HEK293 (cell line): Measurements from ENCODE around the gene SECTM1.
A peak's percentile ranks its signal among the peaks of the same experiment; 100 is the strongest.

Source experiments
- CTCF ChIA-PET: fragments of 350-600 bp; formaldehyde crosslinking; extraction: SDS; loops from one replicate; lab custom pipeline; 2021; ENCODE audit warnings: antibody characterized with exemption; lab: Yijun Ruan, JAX
- POLR2A ChIA-PET: fragments of 300-600 bp; formaldehyde crosslinking; extraction: SDS; loops from one replicate; lab custom pipeline; 2020; ENCODE audit warnings: antibody characterized with exemption, inconsistent platforms; lab: Yijun Ruan, JAX
- H3K27ac ChIP-seq: fragments of 200-500 bp; sonication (Bioruptor generic); 2 replicates; pipeline ENCODE4 v1.5.1; 2014; ENCODE audit warnings: low read depth, low read length, control low read depth, inconsistent platforms; ENCODE audit errors: extremely low read depth
- H3K36me3 ChIP-seq, 2 experiments: fragments of 200-500 bp in 1 of 2; sonication (Bioruptor generic) in 1 of 2; 1 replicate in 1 of 2; 2 replicates in 1 of 2; pipeline ENCODE4 v1.5.1; 2014 to 2017; ENCODE audit warnings: inconsistent platforms in 2 of 2, low read length in 2 of 2; ENCODE audit not compliant: control insufficient read depth in 2 of 2, insufficient read depth in 1 of 2
- H3K4me1 ChIP-seq: fragments of 200-500 bp; sonication (Bioruptor generic); 2 replicates; pipeline ENCODE4 v1.5.1; 2014; ENCODE audit warnings: mild to moderate bottlenecking, low read length, inconsistent platforms; ENCODE audit not compliant: control insufficient read depth, insufficient read depth
- H3K4me3 ChIP-seq: 2 replicates; pipeline ENCODE4 v1.5.1; 2011; ENCODE audit warnings: low read depth, mild to moderate bottlenecking, control low read depth, low read length, moderate library complexity
- H3K9me3 ChIP-seq: fragments of 200-500 bp; sonication (Bioruptor generic); 2 replicates; pipeline ENCODE4 v1.5.1; 2014; ENCODE audit warnings: low read depth, low read length, inconsistent platforms; ENCODE audit not compliant: control insufficient read depth, insufficient read depth
- BCL11A ChIP-seq: fragments of 450-650 bp; formaldehyde crosslinking; IDR thresholded peaks from 2 replicates; pipeline ENCODE4 v1.5.1; 2016; ENCODE audit warnings: low read depth, missing biosample characterization, missing genetic modification characterization
- HOXA7 ChIP-seq: sonication (generic); formaldehyde crosslinking; IDR thresholded peaks from 2 replicates; pipeline ENCODE4 v1.8.1; 2022; ENCODE audit warnings: missing genetic modification reagents, borderline replicate concordance
- KLF9 ChIP-seq: fragments of 450-650 bp; formaldehyde crosslinking; IDR thresholded peaks from 2 replicates; pipeline ENCODE4 v1.5.1; 2016; ENCODE audit warnings: missing biosample characterization, missing genetic modification characterization, low read depth
- SALL2 ChIP-seq: fragments of 450-650 bp; formaldehyde crosslinking; IDR thresholded peaks from 2 replicates; pipeline ENCODE4 v1.5.0; 2017; ENCODE audit warnings: missing biosample characterization, mild to moderate bottlenecking, missing genetic modification characterization, borderline replicate concordance
- ZBTB1 ChIP-seq: fragments of 450-650 bp; formaldehyde crosslinking; IDR thresholded peaks from 2 replicates; pipeline ENCODE4 v1.5.1; 2016; ENCODE audit warnings: missing biosample characterization, missing genetic modification characterization
- ZBTB49 ChIP-seq: fragments of 450-650 bp; formaldehyde crosslinking; IDR thresholded peaks from 2 replicates; pipeline ENCODE4 v1.5.1; 2016; ENCODE audit warnings: missing biosample characterization, missing genetic modification characterization, low read depth
- ZFHX2 ChIP-seq: fragments of 450-650 bp; formaldehyde crosslinking; conservative IDR thresholded peaks from 2 replicates; pipeline ENCODE4 v1.5.1; 2016; ENCODE audit warnings: missing biosample characterization, missing genetic modification characterization
- ZNF10 ChIP-seq: fragments of 450-650 bp; formaldehyde crosslinking; IDR thresholded peaks from 2 replicates; pipeline ENCODE4 v1.5.1; 2017; ENCODE audit warnings: missing biosample characterization, missing genetic modification characterization
- ZNF138 ChIP-seq: fragments of 450-650 bp; formaldehyde crosslinking; IDR thresholded peaks from 2 replicates; pipeline ENCODE4 v1.5.1; 2016; ENCODE audit warnings: missing biosample characterization, missing genetic modification characterization, borderline replicate concordance
- ZNF274 ChIP-seq, 2 experiments: fragments of 200-500 bp in 1 of 2; fragments of 450-650 bp in 1 of 2; sonication (Bioruptor generic) in 1 of 2; formaldehyde crosslinking in 1 of 2; IDR thresholded peaks; 2 replicates each; pipeline versions ENCODE4 v1.5.1 to v1.6.1; 2014 to 2016; ENCODE audit warnings: borderline replicate concordance in 1 of 2, inconsistent platforms in 1 of 2, low read length in 1 of 2, missing biosample characterization in 1 of 2, missing genetic modification characterization in 1 of 2
- ZNF280D ChIP-seq: fragments of 450-650 bp; formaldehyde crosslinking; IDR thresholded peaks from 2 replicates; pipeline ENCODE4 v1.5.1; 2016; ENCODE audit warnings: missing biosample characterization, missing genetic modification characterization
- ZNF324 ChIP-seq: fragments of 450-650 bp; formaldehyde crosslinking; IDR thresholded peaks from 2 replicates; pipeline ENCODE4 v1.5.1; 2016; ENCODE audit warnings: missing biosample characterization, missing genetic modification characterization
- ZNF341 ChIP-seq: fragments of 450-650 bp; formaldehyde crosslinking; IDR thresholded peaks from 2 replicates; pipeline ENCODE4; 2016; ENCODE audit warnings: low read depth, missing biosample characterization, missing genetic modification characterization
- ZNF354C ChIP-seq: fragments of 450-650 bp; formaldehyde crosslinking; IDR thresholded peaks from 2 replicates; pipeline ENCODE4 v1.5.1; 2016; ENCODE audit warnings: missing biosample characterization, missing genetic modification characterization, low read depth, borderline replicate concordance
- ZNF404 ChIP-seq: fragments of 450-650 bp; formaldehyde crosslinking; IDR thresholded peaks from 2 replicates; pipeline ENCODE4 v1.5.1; 2017; ENCODE audit warnings: missing biosample characterization, missing genetic modification characterization
- ZNF416 ChIP-seq: fragments of 450-650 bp; formaldehyde crosslinking; IDR thresholded peaks from 2 replicates; pipeline ENCODE4 v1.5.1; 2016; ENCODE audit warnings: missing biosample characterization, missing genetic modification characterization
- ZNF521 ChIP-seq: fragments of 450-650 bp; formaldehyde crosslinking; IDR thresholded peaks from 2 replicates; pipeline ENCODE4 v1.5.1; 2017; ENCODE audit warnings: missing biosample characterization, mild to moderate bottlenecking, missing genetic modification characterization
- ZNF549 ChIP-seq: fragments of 450-650 bp; IDR thresholded peaks from 2 replicates; pipeline ENCODE4 v1.5.1; 2018; ENCODE audit warnings: missing biosample characterization, missing genetic modification characterization, mild to moderate bottlenecking, inconsistent platforms, moderate library complexity
- ZNF610 ChIP-seq: fragments of 450-650 bp; formaldehyde crosslinking; IDR thresholded peaks from 2 replicates; pipeline ENCODE4 v1.5.1; 2016; ENCODE audit warnings: missing biosample characterization, missing genetic modification characterization, borderline replicate concordance
- ZNF629 ChIP-seq: fragments of 450-650 bp; formaldehyde crosslinking; IDR thresholded peaks from 2 replicates; pipeline ENCODE4 v1.5.1; 2017; ENCODE audit warnings: missing biosample characterization, missing genetic modification characterization
- ZNF707 ChIP-seq: fragments of 450-650 bp; formaldehyde crosslinking; IDR thresholded peaks from 2 replicates; pipeline ENCODE4 v1.5.1; 2016; ENCODE audit warnings: missing biosample characterization, missing genetic modification characterization
- ZNF837 ChIP-seq: fragments of 450-650 bp; formaldehyde crosslinking; IDR thresholded peaks from 2 replicates; pipeline ENCODE4 v1.5.1; 2016; ENCODE audit warnings: missing biosample characterization, missing genetic modification characterization
- TF ChIP-seq, protein P1 (sequence below): fragments of 450-650 bp; formaldehyde crosslinking; IDR thresholded peaks from 2 replicates; pipeline ENCODE4 v1.5.1; 2016; ENCODE audit warnings: missing biosample characterization, missing genetic modification characterization
- TF ChIP-seq, protein P2 (sequence below): fragments of 450-650 bp; formaldehyde crosslinking; IDR thresholded peaks from 2 replicates; pipeline ENCODE4 v1.5.1; 2016; ENCODE audit warnings: missing biosample characterization, missing genetic modification characterization

SECTM1 gene

DNA sequence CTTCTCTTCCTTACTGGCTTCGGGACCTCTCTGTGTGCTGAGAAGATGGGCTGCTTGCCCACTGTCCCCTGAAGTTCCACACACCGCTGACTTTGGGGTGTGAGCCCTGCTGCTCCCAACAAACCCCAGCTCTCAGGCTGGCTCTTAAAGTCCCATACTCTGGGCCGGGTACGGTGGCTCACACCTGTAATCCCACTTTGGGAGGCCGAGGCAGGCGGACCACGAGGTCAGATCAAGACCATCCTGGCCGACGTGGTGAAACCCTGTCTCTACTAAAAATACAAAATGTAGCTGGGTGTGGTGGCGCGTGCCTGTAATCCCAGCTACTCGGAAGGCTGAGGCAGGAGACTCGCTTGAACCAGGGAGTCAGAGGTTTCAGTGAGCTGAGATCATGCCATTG is 33.3 kb downstream of the SECTM1 start (continued):
- TF ChIP-seq, protein P1, sequence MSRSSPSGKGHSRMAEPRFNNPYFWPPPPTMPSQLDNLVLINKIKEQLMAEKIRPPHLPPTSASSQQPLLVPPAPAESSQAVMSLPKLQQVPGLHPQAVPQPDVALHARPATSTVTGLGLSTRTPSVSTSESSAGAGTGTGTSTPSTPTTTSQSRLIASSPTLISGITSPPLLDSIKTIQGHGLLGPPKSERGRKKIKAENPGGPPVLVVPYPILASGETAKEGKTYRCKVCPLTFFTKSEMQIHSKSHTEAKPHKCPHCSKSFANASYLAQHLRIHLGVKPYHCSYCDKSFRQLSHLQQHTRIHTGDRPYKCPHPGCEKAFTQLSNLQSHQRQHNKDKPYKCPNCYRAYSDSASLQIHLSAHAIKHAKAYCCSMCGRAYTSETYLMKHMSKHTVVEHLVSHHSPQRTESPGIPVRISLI (tag by site-specific recombination), result no peak
- TF ChIP-seq ZNF354C (tag by site-specific recombination) (no peak), BCL11A (tag by site-specific recombination) (no peak)

- H3K4me1 ChIP-seq, result peaks cover 13% of the 10 kb centered on the region
- ChIA-PET CTCF (interaction anchor here (0.5 to 2.3 kb wide), 9 partner anchors 14 to 907 kb away, joined by 3 to 11 read pairs (median 4); no protein-coding TSS in a partner anchor), POLR2A (no interaction called here)
- H3K4me3 ChIP-seq, result no peak overlapping the region
- no peaks in the 10 kb centered on the region for H3K36me3 ChIP-seq
- no peaks in the 10 kb centered on the region for H3K9me3 ChIP-seq
- H3K27ac ChIP-seq, result no peak overlapping the region
- TF ChIP-seq ZNF610 (tag by site-specific recombination) (no peak), ZNF280D (tag by site-specific recombination) (no peak), SALL2 (tag by site-specific recombination) (no peak)
Observed at GRCh38 chr17:82299452-82299851, 34.1 kb downstream of the SECTM1 start.

- no peaks in the 10 kb centered on the region for H3K9me3 ChIP-seq
- POLR2A ChIA-PET, result interaction anchor here (0.5 to 3.4 kb wide), 7 partner anchors 7 to 84 kb away, joined by 3 to 15 read pairs (median 3); partner anchors contain the start of gene CSNK1D
- no peak overlapping the region for H3K4me3 ChIP-seq
- peak overlapping the region; percentile 55; the same call in 1 of the 2 replicates for H3K27ac ChIP-seq
- CTCF ChIA-PET, result interaction anchor here (0.5 to 1.8 kb wide), 9 partner anchors 15 to 907 kb away, joined by 3 to 9 read pairs (median 4); no protein-coding TSS in a partner anchor
- H3K4me1 ChIP-seq, result peaks cover 13% of the 10 kb centered on the region
- no peaks in the 10 kb centered on the region for H3K36me3 ChIP-seq
- TF ChIP-seq ZNF324 (tag by site-specific recombination) (no peak), ZNF707 (tag by site-specific recombination) (no peak), ZNF404 (tag by site-specific recombination) (no peak), ZBTB1 (tag by site-specific recombination) (no peak), ZNF138 (tag by site-specific recombination) (no peak), ZNF610 (tag by site-specific recombination) (no peak), ZNF10 (no peak), KLF9 (tag by site-specific recombination) (no peak), ZNF274 (IDR thresholded peaks at IDR 0.05; ENCODE audit: low read length) (no peak), ZNF274 (tag by site-specific recombination; IDR thresholded peaks at IDR 0.05; ENCODE audit: borderline replicate concordance) (no peak), ZNF416 (tag by site-specific recombination) (no peak), ZNF629 (tag by site-specific recombination) (no peak), ZNF549 (tag by site-specific recombination) (no peak), HOXA7 (CRISPR knock-in tag) (no peak), ZNF521 (tag by site-specific recombination) (no peak), ZNF341 (tag by site-specific recombination) (no peak), ZBTB49 (tag by site-specific recombination) (no peak), ZNF837 (tag by site-specific recombination) (no peak), ZFHX2 (tag by site-specific recombination) (no peak)
- TF ChIP-seq, protein P2, sequence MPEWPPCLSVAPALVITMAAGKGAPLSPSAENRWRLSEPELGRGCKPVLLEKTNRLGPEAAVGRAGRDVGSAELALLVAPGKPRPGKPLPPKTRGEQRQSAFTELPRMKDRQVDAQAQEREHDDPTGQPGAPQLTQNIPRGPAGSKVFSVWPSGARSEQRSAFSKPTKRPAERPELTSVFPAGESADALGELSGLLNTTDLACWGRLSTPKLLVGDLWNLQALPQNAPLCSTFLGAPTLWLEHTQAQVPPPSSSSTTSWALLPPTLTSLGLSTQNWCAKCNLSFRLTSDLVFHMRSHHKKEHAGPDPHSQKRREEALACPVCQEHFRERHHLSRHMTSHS (tag by site-specific recombination), result no peak
Observed at GRCh38 chr17:82298538-82299421, 34.8 kb downstream of the SECTM1 start.
